Esophagus muscularis mucosa (tissue), 4 donors: Measurements from ENCODE around the gene APP. TPM values are rescaled to one million over a fixed set of nuclear protein-coding genes. Genes with fewer than 3 reads are reported as not detected.
A peak's percentile ranks its signal among the peaks of the same experiment; 100 is the strongest.

Experiments
- DNase-seq: peaks from one replicate; pipeline ENCODE4 v3.0.0-alpha.2; 2017; ENCODE audit errors: extremely low spot score
- H3K27ac ChIP-seq, 4 donors: fragments of 200-600 bp; sonication (generic); replicated peaks in 1 of 4; 1 replicate in 3 of 4; 2 replicates in 1 of 4; pipeline ENCODE4 v1.5.1; 2016 to 2019; ENCODE audit warnings: mild to moderate bottlenecking in 1 of 4
- H3K27me3 ChIP-seq, 4 donors: fragments of 200-600 bp; sonication (generic); one replicate each; pipeline versions ENCODE4 v1.5.1 to v1.6.0; 2016 to 2019
- H3K36me3 ChIP-seq, 4 donors: fragments of 200-600 bp; sonication (generic); one replicate each; pipeline ENCODE4 v1.5.1; 2016 to 2019
- H3K4me1 ChIP-seq, 4 donors: fragments of 200-600 bp; sonication (generic); one replicate each; pipeline ENCODE4 v1.5.1; 2016 to 2019
- H3K4me3 ChIP-seq, 4 donors: fragments of 200-600 bp; sonication (generic); 1 replicate in 2 of 4; 2 replicates in 2 of 4; pipeline ENCODE4 v1.5.1; 2016 to 2019; ENCODE audit warnings: mild to moderate bottlenecking in 4 of 4, moderate library complexity in 1 of 4
- H3K9me3 ChIP-seq, 4 donors: fragments of 200-600 bp; sonication (generic); 1 replicate in 3 of 4; 2 replicates in 1 of 4; pipeline ENCODE4 v1.5.1; 2016 to 2019
- CTCF ChIP-seq, 3 experiments: fragments of 200-600 bp in 2 of 3; fragments of 450-650 bp in 1 of 3; sonication (generic) in 2 of 3; IDR thresholded peaks; one replicate each; pipeline ENCODE4 v1.5.1; 2017 to 2019; ENCODE audit warnings: antibody characterized with exemption in 3 of 3, mild to moderate bottlenecking in 2 of 3, moderate library complexity in 1 of 3
- EP300 ChIP-seq: sonication (generic); formaldehyde crosslinking; IDR thresholded peaks from one replicate; pipeline ENCODE4 v1.6.1; 2017; ENCODE audit warnings: antibody characterized with exemption
- POLR2A ChIP-seq: fragments of 450-650 bp; IDR thresholded peaks from one replicate; pipeline ENCODE4 v1.6.1; 2017; ENCODE audit warnings: antibody characterized with exemption, moderate library complexity, mild to moderate bottlenecking, low read depth
- POLR2AphosphoS5 ChIP-seq, 2 donors: sonication (generic); formaldehyde crosslinking; IDR thresholded peaks; one replicate each; pipeline ENCODE4 v1.6.1; 2017; ENCODE audit warnings: antibody characterized with exemption in 2 of 2
- WGBS: methylation state at CpG from one replicate; pipeline ENCODE4 v1.1.5; 2018; 5-methylcytosine and 5-hydroxymethylcytosine counted together
- intact Hi-C: fragments of 100-400 bp; cut with DNase I; formaldehyde crosslinking; loops from one replicate; pipeline ENCODE4 v1.15.1; 2023
- total RNA-seq, 4 donors: library from RNA; depleted of rRNA; stranded (reverse); fragments of >200 nt; gene quantifications; one replicate each; pipeline versions ENCODE4 v1.1.0 to v1.2.1, GENCODE V29; 2016

The APP gene
- total RNA-seq, 4 donors from 2014 or later = 459 to 790 (median 624) TPM

- Histone ChIP-seq H3K36me3 (no peaks in the 10 kb centered on the region), H3K4me1 (peaks cover 42 to 82% (median 51%) of the 10 kb centered on the region in 4 donors), H3K27me3 (no peaks in the 10 kb centered on the region), H3K27ac (no peak overlapping the region), H3K9me3 (no peaks in the 10 kb centered on the region), H3K4me3 (no peak overlapping the region)
- intact Hi-C loops = no loop called here
- WGBS = 100% methylated on average over 1 of the region's 1 CpG
- TF ChIP-seq POLR2AphosphoS5 (IDR thresholded peaks at IDR 0.05) (no peak), EP300 (no peak), CTCF (IDR thresholded peaks at IDR 0.05) (no peak), POLR2A (no peak)
- DNase-seq = no peak
Observed at GRCh38 chr21:26146681-26147080, 23.9 kb downstream of the APP start.

- TF ChIP-seq EP300 (no peak), CTCF (IDR thresholded peaks at IDR 0.05) (no peak), POLR2A (no peak), POLR2AphosphoS5 (IDR thresholded peaks at IDR 0.05) (no peak)
- Histone ChIP-seq H3K4me1 (peaks cover 44 to 88% (median 61%) of the 10 kb centered on the region in 4 donors), H3K36me3 (no peaks in the 10 kb centered on the region), H3K9me3 (no peaks in the 10 kb centered on the region), H3K27ac (no peak overlapping the region), H3K4me3 (no peak overlapping the region), H3K27me3 (no peaks in the 10 kb centered on the region)
- DNase-seq = no peak
- intact Hi-C loops = no loop called here
- 90% methylated on average over 4 of the region's 4 CpGs for WGBS
Observed at GRCh38 chr21:26144031-26144430, 26.5 kb downstream of the APP start.

- TF ChIP-seq POLR2AphosphoS5 (IDR thresholded peaks at IDR 0.05) (no peak), EP300 (no peak), CTCF (IDR thresholded peaks at IDR 0.05) (no peak), POLR2A (no peak)
- H3K9me3 ChIP-seq = no peaks in the 10 kb centered on the region
- no peaks in the 10 kb centered on the region for H3K27me3 ChIP-seq
- intact Hi-C loops = no loop called here
- H3K4me3 ChIP-seq = no peak overlapping the region
- 97% methylated on average over 5 of the region's 5 CpGs for WGBS
- no peak for DNase-seq
- H3K36me3 ChIP-seq = no peaks in the 10 kb centered on the region
- H3K27ac ChIP-seq = no peak overlapping the region
- H3K4me1 ChIP-seq = peaks cover 38 to 73% (median 56%) of the 10 kb centered on the region in 4 donors
Observed at GRCh38 chr21:26142363-26142762, 28.2 kb downstream of the APP start.

GRCh38 chr21:26140926-26141325, 29.6 kb downstream of the APP start:
- TF ChIP-seq CTCF (IDR thresholded peaks at IDR 0.05) = no peak
- TF ChIP-seq EP300 = no peak
- TF ChIP-seq POLR2A = no peak
- TF ChIP-seq POLR2AphosphoS5 (IDR thresholded peaks at IDR 0.05) = no peak
- H3K4me3 ChIP-seq = no peak overlapping the region
- no peaks in the 10 kb centered on the region for H3K9me3 ChIP-seq
- H3K36me3 ChIP-seq = no peaks in the 10 kb centered on the region
- peaks cover 43 to 68% (median 62%) of the 10 kb centered on the region in 4 donors for H3K4me1 ChIP-seq
- 78% methylated on average over 3 of the region's 3 CpGs for WGBS
- no peaks in the 10 kb centered on the region for H3K27me3 ChIP-seq
- intact Hi-C loops = no loop called here
- no peak overlapping the region for H3K27ac ChIP-seq
- no peak for DNase-seq

- intact Hi-C loops = no loop called here
- Histone ChIP-seq H3K4me1 (peaks cover 47 to 72% (median 64%) of the 10 kb centered on the region in 4 donors), H3K36me3 (no peaks in the 10 kb centered on the region), H3K4me3 (peak overlapping the region in 1 of 4 donors; percentile 14), H3K27me3 (no peaks in the 10 kb centered on the region), H3K9me3 (no peaks in the 10 kb centered on the region), H3K27ac (peak overlapping the region in 2 of 4 donors; percentile 6 to 11)
- peak; percentile 40 to 58 for TF ChIP-seq POLR2AphosphoS5 (IDR thresholded peaks at IDR 0.05)
- TF ChIP-seq POLR2A = no peak
- whole genome bisulfite sequencing = 44% methylated on average over 6 of the region's 6 CpGs
- DNase-seq = no peak
Observed at GRCh38 chr21:26140164-26140579, 30.4 kb downstream of the APP start.
